Epithelial cell of proximal tubule (primary cell): Measurements from ENCODE around the gene OTOL1. TPM values are rescaled to one million over a fixed set of nuclear protein-coding genes. Genes with fewer than 3 reads are reported as not detected.

Experiments
- DNase-seq: peaks from one replicate; pipeline ENCODE4 v3.0.0-alpha.2; 2011; ENCODE audit warnings: low read depth
- H3K4me3 ChIP-seq: 2 replicates; pipeline ENCODE4 v1.5.1; 2011; ENCODE audit warnings: low read depth, mild to moderate bottlenecking, low read length
- CTCF ChIP-seq: conservative IDR thresholded peaks from 2 replicates; pipeline ENCODE4 v1.5.1; 2012; ENCODE audit warnings: low read depth, mild to moderate bottlenecking, low read length
- total RNA-seq: library from RNA; depleted of rRNA; stranded (reverse); fragments of >200 nt; gene quantifications from 2 replicates; pipeline ENCODE4 v1.2.3, GENCODE V29; 2015

OTOL1 gene
- total RNA-seq, 1 donor from 2014 or later, result not detected

GRCh38 chr3:161498259-161498921 is 1.8 kb downstream of the OTOL1 start:
- no peak for DNase-seq
- no peak for TF ChIP-seq CTCF
- H3K4me3 ChIP-seq, result no peak overlapping the region

GRCh38 chr3:161500068-161500796 is 3.6 kb downstream of the OTOL1 start:
- no peak for TF ChIP-seq CTCF
- peak; percentile 57 for DNase-seq
- H3K4me3 ChIP-seq, result no peak overlapping the region

- no peak for DNase-seq
- no peak for TF ChIP-seq CTCF
- H3K4me3 ChIP-seq, result no peak overlapping the region
Measured at GRCh38 chr3:161503271-161503670, 6.7 kb downstream of the OTOL1 start.

GRCh38 chr3:161508852-161509477 is 12.4 kb downstream of the OTOL1 start:
- peak; percentile 48 for TF ChIP-seq CTCF
- no peak for DNase-seq

GRCh38 chr3:161510510-161511260 is 14.1 kb downstream of the OTOL1 start:
- no peak for TF ChIP-seq CTCF
- H3K4me3 ChIP-seq, result no peak overlapping the region
- no peak for DNase-seq

More at GRCh38 chr3:161508852-161509477, 12.4 kb downstream of the OTOL1 start:
- no peak overlapping the region for H3K4me3 ChIP-seq

DNA sequence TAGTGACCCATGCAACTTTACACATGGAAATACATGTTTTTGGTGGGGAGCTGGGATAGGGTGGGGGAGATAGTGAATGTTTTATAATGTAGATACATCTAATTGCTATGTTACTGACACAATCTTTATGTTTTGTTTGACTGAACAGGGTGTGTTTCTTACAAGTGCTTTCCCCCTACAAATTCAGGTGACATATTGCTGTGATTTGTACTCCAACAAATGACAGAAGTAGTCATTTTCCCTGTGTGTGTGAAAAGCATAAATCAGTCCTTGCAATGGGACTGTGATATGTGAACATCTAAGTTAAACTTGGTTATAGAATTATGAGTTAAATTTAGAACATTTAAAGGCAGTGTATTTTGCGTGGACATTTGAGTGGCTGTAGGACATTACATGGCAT is 27.3 kb downstream of the OTOL1 start:
- no peak for DNase-seq
- no peak overlapping the region for H3K4me3 ChIP-seq
- TF ChIP-seq CTCF, result no peak
